Measurements from ENCODE around the gene PHIP. TPM values are rescaled to one million over a fixed set of nuclear protein-coding genes. Genes with fewer than 3 reads are reported as not detected.

The PHIP gene
- total and polyA plus RNA-seq, 2 experiments from 2014 or later, result 48.0 to 65.4 TPM

- H3K4me3 ChIP-seq, result no peak overlapping the region
- H2AFZ ChIP-seq, result no peak overlapping the region
- no peak for TF ChIP-seq ZNF114 (CRISPR knock-in tag; IDR thresholded peaks at IDR 0.05)
- TF ChIP-seq NANOG (IDR thresholded peaks at IDR 0.05; ENCODE audit: borderline replicate concordance), result no peak
- TF ChIP-seq ZNF331 (CRISPR knock-in tag; IDR thresholded peaks at IDR 0.05; ENCODE audit: low read depth), result no peak
- TF ChIP-seq STAT1 (IDR thresholded peaks at IDR 0.05; ENCODE audit: unreplicated experiment), result no peak
- TF ChIP-seq ETS1 (IDR thresholded peaks at IDR 0.05), result no peak
- no peak for TF ChIP-seq CTCF (conservative IDR thresholded peaks at IDR 0.05; ENCODE audit: low read depth in 2 of 2)
- TF ChIP-seq REST (IDR thresholded peaks at IDR 0.05; ENCODE audit: unreplicated experiment), result no peak
- TF ChIP-seq CREB1 (CRISPR knock-in tag; IDR thresholded peaks at IDR 0.05; ENCODE audit: low read depth), result no peak
- TF ChIP-seq EZH2phosphoT487 (IDR thresholded peaks at IDR 0.05; ENCODE audit: unreplicated experiment), result no peak
- no peak for TF ChIP-seq JUNB (IDR thresholded peaks at IDR 0.05; ENCODE audit: unreplicated experiment)
- no peak for TF ChIP-seq POLR2AphosphoS5 (IDR thresholded peaks at IDR 0.05; ENCODE audit: low read depth)
- TF ChIP-seq ZNF462 (CRISPR knock-in tag; IDR thresholded peaks at IDR 0.05), result no peak
- TF ChIP-seq EZH2 (IDR thresholded peaks at IDR 0.05; ENCODE audit: low read depth, unreplicated experiment), result no peak
- H3K4me1 Mint-ChIP-seq, result no peaks in the 10 kb centered on the region
- H3K27me3 Mint-ChIP-seq (ENCODE audit: insufficient read depth, low read depth, poor library complexity), result peaks cover 4% of the 10 kb centered on the region
- no peak overlapping the region for H3K4me2 ChIP-seq
- H3K9me2 ChIP-seq (ENCODE audit: insufficient read depth), result no peaks in the 10 kb centered on the region
- H3K36me3 ChIP-seq (ENCODE audit: insufficient read depth), result peaks cover 10% of the 10 kb centered on the region
- H3K36me3 Mint-ChIP-seq (ENCODE audit: low read depth), result peaks cover 13% of the 10 kb centered on the region; the same call in 2 of the 3 replicates
- DNase-seq (ENCODE audit: low spot score) (no peak), ATAC-seq (no peak)
- no peaks in the 10 kb centered on the region for H3F3A ChIP-seq (replicated peaks; ENCODE audit: low read depth)
- H4K20me1 ChIP-seq (replicated peaks; ENCODE audit: insufficient read depth), result no peaks in the 10 kb centered on the region
- H3K4me1 ChIP-seq (ENCODE audit: insufficient read depth), result no peaks in the 10 kb centered on the region
- peaks cover 2% of the 10 kb centered on the region; the same call in 1 of the 3 replicates for H3K9me3 Mint-ChIP-seq
- H3K79me2 ChIP-seq (replicated peaks; ENCODE audit: insufficient read depth), result no peaks in the 10 kb centered on the region
- no peak overlapping the region for H3K27ac Mint-ChIP-seq
- no peak overlapping the region for H3K4me3 Mint-ChIP-seq
- no peak overlapping the region for H3K27ac ChIP-seq (ENCODE audit: low read depth)
- no peaks in the 10 kb centered on the region for H3K27me3 ChIP-seq (ENCODE audit: insufficient read depth)
Measured at GRCh38 chr6:78936515-78936914, 141.5 kb downstream of the PHIP start.
